HEK293 (cell line): ENCODE results near the gene ANKRD22.

ENCODE experiments used
- FEZF1 ChIP-seq: fragments of 450-650 bp; formaldehyde crosslinking; IDR thresholded peaks from 2 replicates; pipeline ENCODE4 v1.5.1; 2016; ENCODE audit warnings: missing biosample characterization, missing genetic modification characterization
- MEIS1 ChIP-seq: sonication (generic); formaldehyde crosslinking; IDR thresholded peaks from 2 replicates; pipeline ENCODE4 v1.8.1; 2022; ENCODE audit warnings: missing genetic modification reagents, mild to moderate bottlenecking, borderline replicate concordance
- OSR2 ChIP-seq: fragments of 450-650 bp; formaldehyde crosslinking; IDR thresholded peaks from 2 replicates; pipeline ENCODE4 v1.5.1; 2016; ENCODE audit warnings: missing biosample characterization, missing genetic modification characterization
- PRDM10 ChIP-seq: fragments of 450-650 bp; formaldehyde crosslinking; IDR thresholded peaks from 2 replicates; pipeline ENCODE4 v1.5.1; 2016; ENCODE audit warnings: missing biosample characterization, missing genetic modification characterization
- PRDM2 ChIP-seq: fragments of 450-650 bp; formaldehyde crosslinking; IDR thresholded peaks from 2 replicates; pipeline ENCODE4 v1.5.1; 2016; ENCODE audit warnings: missing biosample characterization, missing genetic modification characterization, borderline replicate concordance
- SCRT1 ChIP-seq: fragments of 450-650 bp; formaldehyde crosslinking; IDR thresholded peaks from 2 replicates; pipeline ENCODE4 v1.5.1; 2016; ENCODE audit warnings: missing biosample characterization, missing genetic modification characterization, borderline replicate concordance
- SP2 ChIP-seq: fragments of 450-650 bp; formaldehyde crosslinking; IDR thresholded peaks from 2 replicates; pipeline ENCODE4 v1.5.1; 2016; ENCODE audit warnings: missing biosample characterization, missing genetic modification characterization
- SP3 ChIP-seq: fragments of 450-650 bp; formaldehyde crosslinking; IDR thresholded peaks from 2 replicates; pipeline ENCODE4 v1.5.1; 2016; ENCODE audit warnings: missing biosample characterization, missing genetic modification characterization
- TRIM28 ChIP-seq: IDR thresholded peaks from 2 replicates; pipeline ENCODE4 v1.6.1; 2011; ENCODE audit warnings: low read length, control low read depth, borderline replicate concordance
- ZBTB20 ChIP-seq: fragments of 450-650 bp; formaldehyde crosslinking; IDR thresholded peaks from 2 replicates; pipeline ENCODE4 v1.5.1; 2016; ENCODE audit warnings: missing biosample characterization, missing genetic modification characterization
- ZNF10 ChIP-seq: fragments of 450-650 bp; formaldehyde crosslinking; IDR thresholded peaks from 2 replicates; pipeline ENCODE4 v1.5.1; 2017; ENCODE audit warnings: missing biosample characterization, missing genetic modification characterization
- ZNF133 ChIP-seq: fragments of 450-650 bp; formaldehyde crosslinking; IDR thresholded peaks from 2 replicates; pipeline ENCODE4 v1.5.1; 2016; ENCODE audit warnings: missing biosample characterization, missing genetic modification characterization
- ZNF23 ChIP-seq: fragments of 450-650 bp; formaldehyde crosslinking; IDR thresholded peaks from 2 replicates; pipeline ENCODE4 v1.5.1; 2016; ENCODE audit warnings: missing biosample characterization, missing genetic modification characterization, borderline replicate concordance
- ZNF24 ChIP-seq: fragments of 450-650 bp; formaldehyde crosslinking; IDR thresholded peaks from 2 replicates; pipeline ENCODE4 v1.5.1; 2016; ENCODE audit warnings: missing biosample characterization, missing genetic modification characterization
- ZNF248 ChIP-seq: fragments of 450-650 bp; formaldehyde crosslinking; IDR thresholded peaks from 2 replicates; pipeline ENCODE4 v1.5.1; 2017; ENCODE audit warnings: missing biosample characterization, missing genetic modification characterization
- ZNF610 ChIP-seq: fragments of 450-650 bp; formaldehyde crosslinking; IDR thresholded peaks from 2 replicates; pipeline ENCODE4 v1.5.1; 2016; ENCODE audit warnings: missing biosample characterization, missing genetic modification characterization, borderline replicate concordance
- ZNF629 ChIP-seq: fragments of 450-650 bp; formaldehyde crosslinking; IDR thresholded peaks from 2 replicates; pipeline ENCODE4 v1.5.1; 2017; ENCODE audit warnings: missing biosample characterization, missing genetic modification characterization

ANKRD22 gene

GRCh38 chr10:88880282-88881076 lies 28.8 kb upstream of the ANKRD22 start (continued):
- TF ChIP-seq PRDM2 (tag by site-specific recombination) (peak; percentile 92; the same call in 1 of the 2 replicates), ZNF10 (tag by site-specific recombination) (peak; percentile 78; the same call in 1 of the 2 replicates), SP3 (0 out of 2 replicates have a peak, but pooled peaks have one; percentile 34), ZNF24 (no peak), PRDM10 (tag by site-specific recombination) (peak; percentile 99), ZNF133 (tag by site-specific recombination) (peak; percentile 41; the same call in 1 of the 2 replicates), ZNF629 (peak; percentile 42), FEZF1 (tag by site-specific recombination) (no peak; the same call in none of the 2 replicates), ZNF610 (tag by site-specific recombination) (peak; percentile 66; the same call in 1 of the 2 replicates), OSR2 (tag by site-specific recombination) (no peak), ZBTB20 (tag by site-specific recombination) (peak; percentile 100), ZNF23 (tag by site-specific recombination) (no peak), TRIM28 (peak; percentile 62), ZNF248 (no peak), MEIS1 (no peak), SP2 (tag by site-specific recombination) (peak; percentile 74), SCRT1 (no peak)
